GM12878 (cell line): ENCODE results near the gene ANO4.

ENCODE experiments used
- CBX3 ChIP-seq: fragments of 200-600 bp; sonication (generic); IDR thresholded peaks from 2 replicates; pipeline ENCODE4 v1.6.1; 2016; ENCODE audit warnings: low read depth, borderline replicate concordance
- CTCF ChIP-seq, 3 experiments: IDR thresholded peaks in 2 of 3; conservative IDR thresholded peaks in 1 of 3; 2 replicates each; pipeline ENCODE4 v1.5.1; 2011; ENCODE audit warnings: low read depth in 3 of 3, low read length in 3 of 3, mild to moderate bottlenecking in 3 of 3, control low read depth in 2 of 3, moderate library complexity in 2 of 3, inconsistent platforms in 1 of 3, mixed read lengths in 1 of 3; ENCODE audit not compliant: control insufficient read depth in 2 of 3, insufficient read depth in 1 of 3; ENCODE audit errors: extremely low read depth in 1 of 3
- FOS ChIP-seq: IDR thresholded peaks from 3 replicates; pipeline ENCODE4 v1.6.1; 2011; ENCODE audit warnings: borderline replicate concordance; ENCODE audit not compliant: insufficient read length; ENCODE audit errors: extremely low read depth
- MXI1 ChIP-seq: fragments of 150-350 bp; IDR thresholded peaks from 2 replicates; pipeline ENCODE4 v1.6.1; 2011; ENCODE audit warnings: low read depth, mild to moderate bottlenecking, inconsistent platforms, low read length, improper control_type of control experiment
- MYC ChIP-seq: IDR thresholded peaks from 2 replicates; pipeline ENCODE4 v1.6.1; 2011; ENCODE audit warnings: mild to moderate bottlenecking, low read length, moderate library complexity, inconsistent platforms; ENCODE audit not compliant: insufficient read depth, insufficient replicate concordance, insufficient read length, severe bottlenecking
- RAD21 ChIP-seq: IDR thresholded peaks from 2 replicates; pipeline ENCODE4 v1.6.1; 2011; ENCODE audit warnings: mild to moderate bottlenecking, low read depth, low read length, moderate library complexity; ENCODE audit not compliant: insufficient read depth
- REST ChIP-seq: IDR thresholded peaks from 2 replicates; pipeline ENCODE4 v1.6.1; 2012; ENCODE audit warnings: mild to moderate bottlenecking, low read depth, low read length
- SMC3 ChIP-seq: IDR thresholded peaks from 2 replicates; pipeline ENCODE4 v1.6.1; 2011; ENCODE audit warnings: low read length, improper control_type of control experiment, borderline replicate concordance
- TCF7 ChIP-seq: IDR thresholded peaks from 2 replicates; pipeline ENCODE4 v1.6.1; 2014; ENCODE audit warnings: antibody characterized with exemption, borderline replicate concordance
- USF1 ChIP-seq: IDR thresholded peaks from 2 replicates; pipeline ENCODE4 v1.6.1; 2011; ENCODE audit warnings: borderline replicate concordance, low read depth, mild to moderate bottlenecking, moderate library complexity, mixed read lengths, low read length; ENCODE audit not compliant: insufficient read depth; ENCODE audit errors: extremely low read length
- ZNF274 ChIP-seq: IDR thresholded peaks from one replicate; pipeline ENCODE4 v1.8.0; 2011; ENCODE audit not compliant: insufficient read length, insufficient read depth

GRCh38 chr12:100823963-100824362, 29.4 kb downstream of the ANO4 start:
- TF ChIP-seq SMC3 = no peak
- TF ChIP-seq USF1 = no peak
- no peak for TF ChIP-seq CTCF (IDR thresholded peaks at IDR 0.05 in 2 of 3, conservative IDR thresholded peaks at IDR 0.05 in 1 of 3; ENCODE audit: control insufficient read depth in 2 of 3, extremely low read depth in 1 of 3, insufficient read depth in 1 of 3, low read depth in 3 of 3, low read length in 3 of 3)
- no peak for TF ChIP-seq CBX3
- TF ChIP-seq RAD21 = no peak
- TF ChIP-seq MXI1 = no peak
- TF ChIP-seq ZNF274 = no peak
- no peak for TF ChIP-seq TCF7
- TF ChIP-seq REST = no peak
- no peak for TF ChIP-seq MYC
- TF ChIP-seq FOS = no peak
